Bronchial epithelial cell (primary cell): ENCODE measurements around the gene AGPAT4. TPM values are rescaled to one million over a fixed set of nuclear protein-coding genes. Genes with fewer than 3 reads are reported as not detected.

Experiments
- DNase-seq: peaks from one replicate; pipeline ENCODE4 v3.0.0-alpha.2; 2010; ENCODE audit warnings: low read depth
- FAIRE-seq: peaks from 2 replicates; lab custom pipeline; 2011; peaks lifted over from hg19 to GRCh38; lab: Jason Lieb, UNC
- H3K27me3 ChIP-seq: 2 replicates; pipeline ENCODE4 v1.5.1; 2011; ENCODE audit warnings: low read length; ENCODE audit not compliant: control insufficient read depth, insufficient read depth
- H3K36me3 ChIP-seq: 2 replicates; pipeline ENCODE4 v1.5.1; 2011; ENCODE audit warnings: low read length; ENCODE audit not compliant: control insufficient read depth, insufficient read depth
- H3K4me3 ChIP-seq: 2 replicates; pipeline ENCODE4 v1.5.1; 2011; ENCODE audit warnings: mild to moderate bottlenecking, low read depth, low read length, control low read depth
- total RNA-seq: library from RNA; depleted of rRNA; stranded (reverse); fragments of >200 nt; gene quantifications from 2 replicates; pipeline ENCODE4 v1.2.1, GENCODE V29; 2014
- TF ChIP-seq, protein P1 (sequence below): IDR thresholded peaks from 2 replicates; pipeline ENCODE4 v1.5.1; 2011; ENCODE audit warnings: mild to moderate bottlenecking, moderate library complexity, low read length, control low read depth, inconsistent platforms; ENCODE audit not compliant: insufficient read depth, severe bottlenecking

The AGPAT4 gene
- total RNA-seq, 1 donor from 2014 or later: 2.6 TPM

DNA sequence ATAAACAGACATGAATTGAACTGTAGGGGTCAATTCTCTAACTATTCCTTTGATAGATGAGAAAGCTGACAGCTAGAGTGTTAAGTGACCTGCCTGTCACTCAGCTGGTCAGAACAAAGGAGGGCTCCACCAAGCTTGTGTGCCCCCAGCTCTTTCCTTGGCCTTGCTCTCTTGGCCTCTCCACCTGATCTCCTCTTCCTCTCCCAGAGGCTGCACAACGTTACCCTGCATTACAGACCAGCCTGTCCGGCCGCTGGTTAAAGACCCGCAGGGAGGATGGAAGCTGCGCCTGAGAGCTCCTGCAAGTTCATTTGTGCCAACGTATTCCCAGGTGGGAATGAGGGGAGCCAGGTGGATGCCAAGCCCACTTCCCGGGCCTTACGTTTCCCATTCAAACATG lies 22.5 kb downstream of the AGPAT4 start:
- TF ChIP-seq, protein P1, sequence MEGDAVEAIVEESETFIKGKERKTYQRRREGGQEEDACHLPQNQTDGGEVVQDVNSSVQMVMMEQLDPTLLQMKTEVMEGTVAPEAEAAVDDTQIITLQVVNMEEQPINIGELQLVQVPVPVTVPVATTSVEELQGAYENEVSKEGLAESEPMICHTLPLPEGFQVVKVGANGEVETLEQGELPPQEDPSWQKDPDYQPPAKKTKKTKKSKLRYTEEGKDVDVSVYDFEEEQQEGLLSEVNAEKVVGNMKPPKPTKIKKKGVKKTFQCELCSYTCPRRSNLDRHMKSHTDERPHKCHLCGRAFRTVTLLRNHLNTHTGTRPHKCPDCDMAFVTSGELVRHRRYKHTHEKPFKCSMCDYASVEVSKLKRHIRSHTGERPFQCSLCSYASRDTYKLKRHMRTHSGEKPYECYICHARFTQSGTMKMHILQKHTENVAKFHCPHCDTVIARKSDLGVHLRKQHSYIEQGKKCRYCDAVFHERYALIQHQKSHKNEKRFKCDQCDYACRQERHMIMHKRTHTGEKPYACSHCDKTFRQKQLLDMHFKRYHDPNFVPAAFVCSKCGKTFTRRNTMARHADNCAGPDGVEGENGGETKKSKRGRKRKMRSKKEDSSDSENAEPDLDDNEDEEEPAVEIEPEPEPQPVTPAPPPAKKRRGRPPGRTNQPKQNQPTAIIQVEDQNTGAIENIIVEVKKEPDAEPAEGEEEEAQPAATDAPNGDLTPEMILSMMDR: no peak
- no peak for FAIRE-seq

GRCh38 chr6:161249327-161249726 lies 24.5 kb downstream of the AGPAT4 start:
- H3K27me3 ChIP-seq: no peaks in the 10 kb centered on the region

More for the DNA sequence above, 22.5 kb downstream of the AGPAT4 start:
- no peaks in the 10 kb centered on the region for H3K27me3 ChIP-seq
- H3K4me3 ChIP-seq: no peak overlapping the region
- DNase-seq: no peak
- no peaks in the 10 kb centered on the region for H3K36me3 ChIP-seq

GRCh38 chr6:161246725-161247124 lies 27.1 kb downstream of the AGPAT4 start:
- no peaks in the 10 kb centered on the region for H3K36me3 ChIP-seq
- DNase-seq: no peak
- no peaks in the 10 kb centered on the region for H3K27me3 ChIP-seq
- TF ChIP-seq, protein P1: no peak
- no peak for FAIRE-seq
- H3K4me3 ChIP-seq: no peak overlapping the region

More at GRCh38 chr6:161249327-161249726, 24.5 kb downstream of the AGPAT4 start:
- DNase-seq (no peak), FAIRE-seq (no peak)
- TF ChIP-seq, protein P1: no peak
- H3K36me3 ChIP-seq: no peaks in the 10 kb centered on the region
- H3K4me3 ChIP-seq: no peak overlapping the region

DNA sequence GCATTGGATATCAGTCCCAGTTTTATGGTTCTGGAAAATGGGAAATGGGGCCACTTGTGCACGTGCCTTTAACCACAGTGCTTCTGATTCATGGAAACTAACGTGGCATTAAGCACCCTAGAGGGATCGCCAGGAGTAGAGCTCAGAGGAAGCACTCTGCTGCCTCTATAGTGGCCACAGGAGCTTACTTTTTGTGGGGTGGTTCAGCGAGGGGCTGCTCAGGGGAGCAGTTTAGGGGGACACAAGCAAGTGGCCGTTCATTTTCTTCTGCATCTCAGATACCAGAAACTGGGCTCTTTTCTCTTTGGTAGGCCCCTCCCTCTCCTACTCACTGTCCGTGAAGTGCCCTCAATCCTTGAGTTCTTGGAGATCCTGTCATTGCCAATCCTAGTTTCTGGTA lies 28.5 kb downstream of the AGPAT4 start:
- FAIRE-seq: no peak
- Histone ChIP-seq H3K36me3 (no peaks in the 10 kb centered on the region), H3K27me3 (no peaks in the 10 kb centered on the region), H3K4me3 (no peak overlapping the region)
- no peak for DNase-seq
- TF ChIP-seq, protein P1: no peak

DNA sequence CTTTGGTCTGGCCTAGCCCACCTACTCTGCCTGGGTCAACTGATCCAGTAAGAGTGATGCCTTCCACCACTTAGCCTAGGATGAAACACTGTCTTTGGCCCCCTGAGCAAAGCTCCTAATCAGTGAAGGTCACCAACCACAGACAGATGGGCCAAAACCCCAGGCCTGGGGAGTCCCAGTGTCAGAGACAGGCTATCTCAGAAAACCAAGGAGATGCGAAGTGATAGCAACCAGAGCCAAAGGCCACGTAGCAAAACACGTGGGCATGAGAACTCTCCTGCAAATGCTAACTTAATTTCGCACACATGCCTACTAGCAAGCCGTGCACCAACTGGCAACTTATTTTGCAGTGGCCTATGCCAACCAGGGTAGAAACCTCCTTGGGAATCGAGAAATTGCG lies 29.1 kb downstream of the AGPAT4 start:
- DNase-seq (no peak), FAIRE-seq (no peak)
- TF ChIP-seq, protein P1: no peak
- Histone ChIP-seq H3K36me3 (no peaks in the 10 kb centered on the region), H3K27me3 (no peaks in the 10 kb centered on the region), H3K4me3 (no peak overlapping the region)
